Activated T-cell treated with anti-CD3 and anti-CD28 coated beads, Interleukin-2, amount 50 U/mL, for 72 hours (primary cell): ENCODE data around the gene ABLIM1. TPM values are rescaled to one million over a fixed set of nuclear protein-coding genes. Genes with fewer than 3 reads are reported as not detected.

Experiments
- ATAC-seq, 2 donors: fragments of 150-1000 bp; cut with Tn5 transposase; replicated peaks in 1 of 2; 2 replicates each; pipeline ENCODE4 v1.10.0; 2021; ENCODE audit warnings: moderate library complexity in 2 of 2, mild to moderate bottlenecking in 1 of 2
- DNase-seq, 2 donors: peaks; one replicate each; pipeline ENCODE4 v3.0.0; 2021 to 2022; ENCODE audit warnings: mixed read lengths in 1 of 2
- H3K27ac Mint-ChIP-seq: one replicate; pipeline ENCODE4 v1.8.0; 2022; ENCODE audit warnings: mild to moderate bottlenecking, moderate library complexity, mixed read lengths
- H3K27me3 Mint-ChIP-seq: one replicate; pipeline ENCODE4 v1.8.0; 2022; ENCODE audit warnings: low read depth, mixed read lengths
- H3K36me3 Mint-ChIP-seq, 2 donors: one replicate each; pipeline ENCODE4 v1.8.0; 2022; ENCODE audit warnings: mixed read lengths in 2 of 2, mild to moderate bottlenecking in 1 of 2; ENCODE audit not compliant: insufficient read depth in 2 of 2
- H3K4me1 Mint-ChIP-seq: one replicate; pipeline ENCODE4 v1.8.0; 2022; ENCODE audit warnings: low read depth, mixed read lengths
- H3K4me3 Mint-ChIP-seq, 2 donors: one replicate each; pipeline ENCODE4 v1.8.0; 2022; ENCODE audit warnings: mild to moderate bottlenecking in 2 of 2, mixed read lengths in 2 of 2, moderate library complexity in 2 of 2
- H3K9me3 Mint-ChIP-seq, 2 donors: one replicate each; pipeline ENCODE4 v1.8.0; 2022; ENCODE audit warnings: mixed read lengths in 2 of 2
- total RNA-seq, 2 donors: library from RNA; stranded (reverse); gene quantifications; one replicate each; pipeline ENCODE4 v1.2.3, GENCODE V29; 2022

The ABLIM1 gene
- total RNA-seq, 2 donors from 2014 or later = 186 to 219 TPM

GRCh38 chr10:114403541-114404161 is 254.4 kb downstream of the ABLIM1 start:
- ATAC-seq = peak; percentile 35 to 45
- no peak for DNase-seq
- peak overlapping the region; percentile 77 to 81 for H3K4me3 Mint-ChIP-seq
- peaks cover 17% of the 10 kb centered on the region for H3K4me1 Mint-ChIP-seq
- no peak overlapping the region for H3K27ac Mint-ChIP-seq
- H3K9me3 Mint-ChIP-seq = no peaks in the 10 kb centered on the region
- no peaks in the 10 kb centered on the region for H3K36me3 Mint-ChIP-seq
- peaks cover 79% of the 10 kb centered on the region for H3K27me3 Mint-ChIP-seq

- Mint-ChIP-seq H3K27me3 (peaks cover 81% of the 10 kb centered on the region), H3K9me3 (no peaks in the 10 kb centered on the region), H3K4me1 (peaks cover 17% of the 10 kb centered on the region), H3K4me3 (peak overlapping the region; percentile 72 to 81), H3K36me3 (no peaks in the 10 kb centered on the region), H3K27ac (no peak overlapping the region)
- ATAC-seq (no peak), DNase-seq (no peak)
These were observed 255.1 kb downstream of the ABLIM1 start for GRCh38 chr10:114402871-114403540.

- H3K27me3 Mint-ChIP-seq = peaks cover 76% of the 10 kb centered on the region
- no peak overlapping the region for H3K27ac Mint-ChIP-seq
- no peak for ATAC-seq
- no peaks in the 10 kb centered on the region for H3K9me3 Mint-ChIP-seq
- no peak overlapping the region for H3K4me3 Mint-ChIP-seq
- no peak for DNase-seq
- H3K4me1 Mint-ChIP-seq = peaks cover 17% of the 10 kb centered on the region
- no peaks in the 10 kb centered on the region for H3K36me3 Mint-ChIP-seq
These were observed 255.8 kb downstream of the ABLIM1 start for GRCh38 chr10:114402233-114402632.

GRCh38 chr10:114401195-114401791 is 256.8 kb downstream of the ABLIM1 start:
- no peak overlapping the region for H3K4me3 Mint-ChIP-seq
- no peak for ATAC-seq
- H3K36me3 Mint-ChIP-seq = no peaks in the 10 kb centered on the region
- no peaks in the 10 kb centered on the region for H3K9me3 Mint-ChIP-seq
- peaks cover 17% of the 10 kb centered on the region for H3K4me1 Mint-ChIP-seq
- H3K27ac Mint-ChIP-seq = no peak overlapping the region
- DNase-seq = no peak
- H3K27me3 Mint-ChIP-seq = peaks cover 73% of the 10 kb centered on the region

- no peak overlapping the region for H3K27ac Mint-ChIP-seq
- H3K9me3 Mint-ChIP-seq = no peaks in the 10 kb centered on the region
- no peaks in the 10 kb centered on the region for H3K36me3 Mint-ChIP-seq
- peaks cover 73% of the 10 kb centered on the region for H3K27me3 Mint-ChIP-seq
- no peak for DNase-seq
- no peak for ATAC-seq
- H3K4me3 Mint-ChIP-seq = no peak overlapping the region
- peaks cover 12% of the 10 kb centered on the region for H3K4me1 Mint-ChIP-seq
These were observed 258.0 kb downstream of the ABLIM1 start for GRCh38 chr10:114400091-114400490.

- Mint-ChIP-seq H3K9me3 (no peaks in the 10 kb centered on the region), H3K4me1 (peaks cover 6% of the 10 kb centered on the region), H3K27me3 (peaks cover 73% of the 10 kb centered on the region), H3K27ac (no peak overlapping the region), H3K36me3 (no peaks in the 10 kb centered on the region), H3K4me3 (no peak overlapping the region)
- ATAC-seq (no peak), DNase-seq (no peak)
These were observed 258.5 kb downstream of the ABLIM1 start for GRCh38 chr10:114399576-114399975.

GRCh38 chr10:114398587-114399331 is 259.3 kb downstream of the ABLIM1 start:
- H3K4me3 Mint-ChIP-seq = no peak overlapping the region
- H3K4me1 Mint-ChIP-seq = peaks cover 6% of the 10 kb centered on the region
- H3K27ac Mint-ChIP-seq = no peak overlapping the region
- no peaks in the 10 kb centered on the region for H3K9me3 Mint-ChIP-seq
- ATAC-seq (no peak), DNase-seq (no peak)
- H3K36me3 Mint-ChIP-seq = no peaks in the 10 kb centered on the region
- H3K27me3 Mint-ChIP-seq = peaks cover 79% of the 10 kb centered on the region

- no peaks in the 10 kb centered on the region for H3K9me3 Mint-ChIP-seq
- ATAC-seq (no peak), DNase-seq (no peak)
- no peak overlapping the region for H3K27ac Mint-ChIP-seq
- H3K36me3 Mint-ChIP-seq = no peaks in the 10 kb centered on the region
- H3K27me3 Mint-ChIP-seq = peaks cover 80% of the 10 kb centered on the region
- no peaks in the 10 kb centered on the region for H3K4me1 Mint-ChIP-seq
- no peak overlapping the region for H3K4me3 Mint-ChIP-seq
These were observed 260.4 kb downstream of the ABLIM1 start for GRCh38 chr10:114397651-114398145.

GRCh38 chr10:114396464-114396863 is 261.6 kb downstream of the ABLIM1 start:
- no peak for ATAC-seq
- Mint-ChIP-seq H3K36me3 (no peaks in the 10 kb centered on the region), H3K4me1 (no peaks in the 10 kb centered on the region), H3K27me3 (peaks cover 73% of the 10 kb centered on the region), H3K9me3 (no peaks in the 10 kb centered on the region), H3K4me3 (no peak overlapping the region), H3K27ac (no peak overlapping the region)
- DNase-seq = no peak

GRCh38 chr10:114395366-114396022 is 262.6 kb downstream of the ABLIM1 start:
- DNase-seq = no peak
- ATAC-seq = no peak
- no peaks in the 10 kb centered on the region for H3K4me1 Mint-ChIP-seq
- H3K4me3 Mint-ChIP-seq = no peak overlapping the region
- no peaks in the 10 kb centered on the region for H3K9me3 Mint-ChIP-seq
- no peak overlapping the region for H3K27ac Mint-ChIP-seq
- H3K27me3 Mint-ChIP-seq = peaks cover 67% of the 10 kb centered on the region
- H3K36me3 Mint-ChIP-seq = no peaks in the 10 kb centered on the region

GRCh38 chr10:114394531-114394930 is 263.5 kb downstream of the ABLIM1 start:
- peaks cover 65% of the 10 kb centered on the region for H3K27me3 Mint-ChIP-seq
- H3K4me1 Mint-ChIP-seq = no peaks in the 10 kb centered on the region
- H3K9me3 Mint-ChIP-seq = no peaks in the 10 kb centered on the region
- no peaks in the 10 kb centered on the region for H3K36me3 Mint-ChIP-seq
- ATAC-seq (no peak), DNase-seq (no peak)
- H3K4me3 Mint-ChIP-seq = no peak overlapping the region
- H3K27ac Mint-ChIP-seq = no peak overlapping the region

- Mint-ChIP-seq H3K27me3 (peaks cover 59% of the 10 kb centered on the region), H3K4me3 (no peak overlapping the region), H3K36me3 (no peaks in the 10 kb centered on the region), H3K4me1 (peaks cover 4% of the 10 kb centered on the region), H3K27ac (no peak overlapping the region), H3K9me3 (no peaks in the 10 kb centered on the region)
- no peak for DNase-seq
- no peak for ATAC-seq
These were observed 264.2 kb downstream of the ABLIM1 start for GRCh38 chr10:114393886-114394285.
